Panc1 (cell line): ENCODE results near the gene PHLDB2.

ENCODE experiments used
- POLR2AphosphoS5 ChIP-seq: IDR thresholded peaks from 2 replicates; pipeline ENCODE4 v1.6.1; 2012; ENCODE audit warnings: mild to moderate bottlenecking, low read depth, low read length, moderate library complexity
- SIN3A ChIP-seq: IDR thresholded peaks from 2 replicates; pipeline ENCODE4 v1.6.1; 2012; ENCODE audit warnings: low read depth, mild to moderate bottlenecking, low read length, moderate library complexity, borderline replicate concordance; ENCODE audit not compliant: insufficient read depth
- TCF7L2 ChIP-seq: IDR thresholded peaks from 2 replicates; pipeline ENCODE4 v1.6.1; 2011; ENCODE audit warnings: mild to moderate bottlenecking, low read depth, low read length, inconsistent platforms
- TF ChIP-seq, protein P1 (sequence below): fragments of 450-650 bp; IDR thresholded peaks from 2 replicates; pipeline ENCODE4 v1.5.1; 2017; ENCODE audit warnings: mild to moderate bottlenecking
- TF ChIP-seq, protein P2 (sequence below), 2 experiments: IDR thresholded peaks; 2 replicates each; pipeline ENCODE4 v1.6.1; 2011 to 2012; ENCODE audit warnings: low read depth in 2 of 2, control low read depth in 1 of 2, low read length in 1 of 2, mild to moderate bottlenecking in 1 of 2, moderate library complexity in 1 of 2; ENCODE audit not compliant: insufficient read depth in 1 of 2

DNA sequence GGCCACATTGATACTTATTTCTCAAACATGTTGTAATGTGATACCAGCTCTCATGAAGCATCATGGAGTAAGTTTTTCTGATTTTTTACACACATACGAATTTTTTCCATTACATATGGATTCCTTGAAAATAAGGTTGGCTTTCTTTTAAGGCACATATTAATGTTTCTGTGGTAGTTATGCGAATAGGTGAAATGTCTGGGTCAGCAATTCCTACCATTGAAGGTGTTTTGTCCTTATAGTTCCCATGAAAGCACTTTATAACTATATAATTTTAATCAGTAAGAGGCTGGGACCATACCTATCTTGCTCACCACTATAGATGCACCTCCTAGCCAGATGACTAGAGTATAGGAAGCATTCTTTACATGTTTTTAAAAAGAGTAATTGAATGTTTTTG is 33.0 kb downstream of the PHLDB2 start:
- TF ChIP-seq, protein P1, sequence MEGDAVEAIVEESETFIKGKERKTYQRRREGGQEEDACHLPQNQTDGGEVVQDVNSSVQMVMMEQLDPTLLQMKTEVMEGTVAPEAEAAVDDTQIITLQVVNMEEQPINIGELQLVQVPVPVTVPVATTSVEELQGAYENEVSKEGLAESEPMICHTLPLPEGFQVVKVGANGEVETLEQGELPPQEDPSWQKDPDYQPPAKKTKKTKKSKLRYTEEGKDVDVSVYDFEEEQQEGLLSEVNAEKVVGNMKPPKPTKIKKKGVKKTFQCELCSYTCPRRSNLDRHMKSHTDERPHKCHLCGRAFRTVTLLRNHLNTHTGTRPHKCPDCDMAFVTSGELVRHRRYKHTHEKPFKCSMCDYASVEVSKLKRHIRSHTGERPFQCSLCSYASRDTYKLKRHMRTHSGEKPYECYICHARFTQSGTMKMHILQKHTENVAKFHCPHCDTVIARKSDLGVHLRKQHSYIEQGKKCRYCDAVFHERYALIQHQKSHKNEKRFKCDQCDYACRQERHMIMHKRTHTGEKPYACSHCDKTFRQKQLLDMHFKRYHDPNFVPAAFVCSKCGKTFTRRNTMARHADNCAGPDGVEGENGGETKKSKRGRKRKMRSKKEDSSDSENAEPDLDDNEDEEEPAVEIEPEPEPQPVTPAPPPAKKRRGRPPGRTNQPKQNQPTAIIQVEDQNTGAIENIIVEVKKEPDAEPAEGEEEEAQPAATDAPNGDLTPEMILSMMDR, result no peak
- TF ChIP-seq POLR2AphosphoS5, result no peak
- TF ChIP-seq, protein P2, sequence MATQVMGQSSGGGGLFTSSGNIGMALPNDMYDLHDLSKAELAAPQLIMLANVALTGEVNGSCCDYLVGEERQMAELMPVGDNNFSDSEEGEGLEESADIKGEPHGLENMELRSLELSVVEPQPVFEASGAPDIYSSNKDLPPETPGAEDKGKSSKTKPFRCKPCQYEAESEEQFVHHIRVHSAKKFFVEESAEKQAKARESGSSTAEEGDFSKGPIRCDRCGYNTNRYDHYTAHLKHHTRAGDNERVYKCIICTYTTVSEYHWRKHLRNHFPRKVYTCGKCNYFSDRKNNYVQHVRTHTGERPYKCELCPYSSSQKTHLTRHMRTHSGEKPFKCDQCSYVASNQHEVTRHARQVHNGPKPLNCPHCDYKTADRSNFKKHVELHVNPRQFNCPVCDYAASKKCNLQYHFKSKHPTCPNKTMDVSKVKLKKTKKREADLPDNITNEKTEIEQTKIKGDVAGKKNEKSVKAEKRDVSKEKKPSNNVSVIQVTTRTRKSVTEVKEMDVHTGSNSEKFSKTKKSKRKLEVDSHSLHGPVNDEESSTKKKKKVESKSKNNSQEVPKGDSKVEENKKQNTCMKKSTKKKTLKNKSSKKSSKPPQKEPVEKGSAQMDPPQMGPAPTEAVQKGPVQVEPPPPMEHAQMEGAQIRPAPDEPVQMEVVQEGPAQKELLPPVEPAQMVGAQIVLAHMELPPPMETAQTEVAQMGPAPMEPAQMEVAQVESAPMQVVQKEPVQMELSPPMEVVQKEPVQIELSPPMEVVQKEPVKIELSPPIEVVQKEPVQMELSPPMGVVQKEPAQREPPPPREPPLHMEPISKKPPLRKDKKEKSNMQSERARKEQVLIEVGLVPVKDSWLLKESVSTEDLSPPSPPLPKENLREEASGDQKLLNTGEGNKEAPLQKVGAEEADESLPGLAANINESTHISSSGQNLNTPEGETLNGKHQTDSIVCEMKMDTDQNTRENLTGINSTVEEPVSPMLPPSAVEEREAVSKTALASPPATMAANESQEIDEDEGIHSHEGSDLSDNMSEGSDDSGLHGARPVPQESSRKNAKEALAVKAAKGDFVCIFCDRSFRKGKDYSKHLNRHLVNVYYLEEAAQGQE (IDR thresholded peaks at IDR 0.05; ENCODE audit: insufficient read depth in 1 of 2, low read depth in 2 of 2, low read length in 1 of 2), result no peak
- no peak for TF ChIP-seq TCF7L2
- TF ChIP-seq SIN3A, result no peak
